ENCODE data around the gene PTPRM.
A peak's percentile ranks its signal among the peaks of the same experiment; 100 is the strongest.

Gene PTPRM

GRCh38 chr18:7600036-7600435 lies 32.9 kb downstream of the PTPRM start:
- DNase-seq (ENCODE audit: low spot score): no peak

DNA sequence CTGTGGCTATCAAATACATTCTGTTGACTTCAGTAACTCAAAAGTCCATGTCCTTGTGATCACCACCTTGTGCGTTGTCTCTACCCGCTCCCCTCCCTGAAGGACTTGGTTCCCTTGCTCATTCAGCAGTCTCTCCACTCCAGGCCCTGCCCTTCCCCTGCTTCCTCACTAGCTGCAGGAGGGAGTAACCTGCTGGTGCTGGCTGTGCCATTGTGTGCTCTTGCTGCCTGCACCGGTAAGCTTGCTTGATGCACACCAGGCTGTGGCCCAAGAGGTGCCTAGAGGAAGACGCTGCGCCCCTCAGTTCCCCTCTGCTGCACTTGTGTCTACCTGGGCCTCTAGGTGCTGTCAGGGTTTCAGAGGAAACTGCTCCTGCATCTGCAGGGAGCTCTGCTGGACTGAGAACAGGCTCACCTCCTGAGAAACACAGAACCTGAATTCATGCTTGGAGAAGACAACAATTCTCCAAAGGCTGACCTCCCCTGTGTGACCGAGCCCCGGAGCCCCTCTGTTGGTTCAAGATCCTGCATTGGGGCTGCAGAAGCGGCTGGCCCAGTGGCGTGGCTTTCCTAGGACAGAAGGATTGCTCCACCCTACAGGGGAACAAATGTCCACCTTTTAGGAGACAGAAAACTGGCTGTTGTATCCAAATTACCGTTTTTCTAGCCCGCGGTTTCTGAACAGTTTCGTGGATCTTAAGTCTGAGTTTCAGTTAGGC lies 33.6 kb downstream of the PTPRM start:
- no peak for DNase-seq (ENCODE audit: low spot score)

DNA sequence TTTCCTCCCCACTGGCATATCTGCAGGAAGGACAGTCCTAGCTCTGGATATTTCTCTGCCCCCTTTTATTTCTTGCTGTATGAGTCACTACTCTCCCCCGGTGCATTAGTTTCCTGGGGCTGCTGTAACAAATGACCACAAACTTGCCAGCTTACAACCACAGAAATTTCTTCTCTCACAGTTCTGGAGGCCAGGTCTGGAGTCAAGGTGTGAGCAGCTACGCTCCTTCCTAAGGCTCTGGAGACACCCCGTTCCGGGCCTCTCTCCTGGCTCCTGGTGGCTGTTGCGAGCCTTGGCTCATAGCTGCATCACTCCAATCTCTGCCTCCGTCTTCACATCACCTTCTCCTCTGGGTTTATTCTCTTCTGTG lies 34.1 kb downstream of the PTPRM start:
- DNase-seq (ENCODE audit: low spot score): peak; percentile 47

- DNase-seq (ENCODE audit: low spot score): no peak
These were observed 34.8 kb downstream of the PTPRM start for GRCh38 chr18:7601936-7602335.

DNA sequence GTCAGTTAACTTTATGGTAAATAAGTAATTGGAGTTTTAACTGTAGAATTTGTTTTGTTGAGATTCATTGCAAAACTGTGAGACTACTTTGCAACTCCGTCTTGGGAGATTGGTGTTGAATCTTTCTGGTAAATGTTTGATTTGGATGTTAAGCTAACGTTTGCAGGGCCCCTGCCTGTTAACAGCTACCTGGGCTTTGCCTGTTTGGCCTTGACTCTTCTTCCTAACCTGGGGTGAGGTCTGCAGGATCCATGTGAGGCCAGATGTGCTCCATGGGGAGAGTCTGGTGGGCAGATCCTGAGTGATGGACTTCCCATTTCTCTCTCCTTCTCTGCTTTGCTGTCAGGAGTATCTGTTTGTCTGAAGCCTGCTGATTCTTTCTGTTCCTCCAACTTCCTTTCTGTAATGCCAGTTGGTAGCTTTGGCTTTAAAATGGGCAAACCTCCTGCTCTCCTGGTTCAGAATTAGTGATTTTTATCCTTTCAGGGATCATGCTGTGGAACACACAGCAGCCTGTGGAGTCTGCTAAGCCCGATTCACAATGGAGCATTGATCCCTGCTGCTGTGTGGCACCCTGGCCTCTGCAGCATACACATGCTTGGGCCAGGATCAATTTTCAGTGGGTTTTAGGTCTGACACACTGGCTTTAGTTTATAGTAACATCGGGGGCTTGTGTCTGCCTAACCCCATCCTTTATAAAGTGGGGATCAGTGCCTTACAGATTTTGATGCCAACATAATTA lies 36.3 kb downstream of the PTPRM start:
- DNase-seq (ENCODE audit: low spot score): no peak

DNA sequence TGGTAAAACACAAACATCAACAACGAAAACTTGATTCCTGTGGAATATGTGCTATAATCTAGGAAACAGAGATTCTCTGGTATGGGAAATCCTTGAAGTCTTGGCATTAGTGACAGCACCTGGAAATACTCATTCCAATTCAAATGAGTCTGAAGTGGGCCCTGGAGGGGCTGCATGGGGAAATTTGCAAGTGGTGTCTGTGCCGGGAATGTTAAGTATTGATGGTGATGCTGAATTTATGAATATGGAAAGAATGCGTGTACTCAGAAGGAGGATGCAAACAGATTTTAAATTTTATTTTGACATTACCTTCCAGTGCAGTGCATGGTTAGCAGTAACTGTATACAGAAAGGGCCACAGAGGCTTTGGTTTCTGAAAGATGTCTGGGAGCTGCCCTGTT lies 37.2 kb downstream of the PTPRM start:
- no peak for DNase-seq (ENCODE audit: low spot score)

GRCh38 chr18:7605705-7606104 lies 38.6 kb downstream of the PTPRM start:
- no peak for DNase-seq (ENCODE audit: low spot score)

- DNase-seq (ENCODE audit: low spot score): no peak
These were observed 40.5 kb downstream of the PTPRM start for GRCh38 chr18:7607540-7608173.

DNA sequence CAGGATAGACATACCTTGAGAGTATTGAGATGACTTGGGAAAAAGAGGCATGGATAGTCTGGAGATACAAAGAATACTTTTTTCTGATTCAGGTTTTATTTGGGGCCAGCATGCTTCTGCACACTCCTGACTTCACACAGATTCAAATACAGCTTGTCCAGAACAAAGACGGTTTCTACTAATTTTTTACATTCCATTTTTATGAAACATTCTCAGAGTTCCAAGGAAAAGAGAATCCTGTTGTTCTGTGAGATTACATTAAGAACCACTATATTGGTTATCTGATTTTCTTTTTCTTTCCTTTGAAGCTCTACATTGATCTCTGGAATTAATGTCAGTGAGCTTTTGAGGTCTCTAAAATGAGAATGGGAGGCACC lies 41.0 kb downstream of the PTPRM start:
- DNase-seq (ENCODE audit: low spot score): no peak

DNA sequence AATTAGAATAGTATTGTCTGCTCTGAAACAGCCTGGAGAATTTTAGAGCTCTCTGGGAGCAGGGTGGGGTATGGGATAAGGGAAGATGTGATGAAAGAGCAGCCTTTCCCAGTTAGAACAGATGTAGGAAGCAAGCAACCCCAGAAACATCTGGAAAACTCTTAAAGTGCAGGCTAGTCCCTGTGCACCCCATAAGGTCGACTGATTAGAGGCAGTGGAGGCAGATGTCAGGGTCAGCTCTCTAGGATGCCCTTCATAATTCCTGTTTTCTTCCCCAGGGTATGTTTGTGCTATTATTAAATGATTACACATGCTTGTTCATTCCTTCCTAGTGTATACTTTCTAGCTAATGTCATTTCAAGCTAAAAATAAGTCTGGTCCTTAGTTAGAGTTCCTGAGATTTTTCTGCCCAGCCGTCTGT lies 41.7 kb downstream of the PTPRM start:
- no peak for DNase-seq (ENCODE audit: low spot score)

- no peak for DNase-seq (ENCODE audit: low spot score)
These were observed 42.5 kb downstream of the PTPRM start for GRCh38 chr18:7609617-7610016.

DNA sequence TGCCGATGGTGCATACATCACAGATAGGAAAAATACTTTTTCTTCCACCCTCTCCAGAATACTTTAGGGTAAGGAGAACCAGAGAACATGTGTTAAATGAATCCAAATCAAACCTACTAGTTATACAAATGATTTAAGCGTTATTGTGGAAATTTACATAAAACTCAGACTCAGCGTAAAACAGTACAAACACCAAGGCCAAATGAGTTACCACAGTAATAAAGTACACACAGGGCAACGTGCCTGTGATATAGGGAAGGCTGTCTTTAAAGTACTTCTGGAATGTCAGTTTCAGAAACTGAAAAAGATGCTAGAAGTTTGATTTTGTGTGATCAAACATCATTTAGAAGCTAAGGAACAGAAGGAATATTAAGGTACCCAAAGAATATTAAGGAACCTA lies 46.9 kb downstream of the PTPRM start:
- no peak for DNase-seq (ENCODE audit: low spot score)

DNA sequence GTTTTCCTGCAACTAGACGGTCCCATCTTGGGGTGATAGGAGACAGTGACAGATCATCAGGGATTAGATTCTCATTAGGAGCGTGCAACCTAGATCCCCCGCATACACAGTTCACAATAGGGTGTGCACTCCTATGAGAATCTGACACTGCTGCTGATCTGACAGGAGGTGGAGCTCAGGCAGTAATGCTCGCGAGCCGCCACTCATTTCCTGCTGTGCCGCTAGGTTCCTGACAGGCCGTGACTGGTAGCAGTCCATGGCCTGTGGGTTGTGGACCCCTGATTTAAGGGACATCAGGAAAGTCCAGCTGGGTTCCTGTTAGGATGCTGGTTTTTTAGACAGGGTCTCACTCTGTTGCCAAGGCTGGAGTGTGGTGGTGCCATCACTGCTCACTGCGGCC lies 48.7 kb downstream of the PTPRM start:
- DNase-seq (ENCODE audit: low spot score): no peak

DNA sequence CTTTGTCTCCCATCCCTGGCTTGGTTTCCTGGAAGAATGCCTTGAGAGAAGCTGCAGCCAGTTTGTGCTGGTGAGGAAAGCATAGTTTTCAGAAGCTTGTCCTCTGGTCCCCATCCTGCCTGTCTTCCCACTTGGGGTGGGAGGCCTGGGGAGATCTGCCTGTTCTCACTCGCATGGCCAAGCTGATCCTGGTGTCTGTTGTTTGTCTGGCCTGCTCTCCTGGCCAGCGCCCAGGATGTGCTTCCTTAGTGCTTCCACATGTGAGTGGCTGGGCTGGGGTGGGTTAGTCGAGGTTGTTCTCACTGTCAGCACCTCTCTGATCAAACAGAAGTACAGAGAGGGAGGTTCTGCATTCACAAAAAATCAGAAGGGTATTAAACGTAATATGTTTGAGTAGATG lies 49.5 kb downstream of the PTPRM start:
- DNase-seq (ENCODE audit: low spot score): no peak

- DNase-seq (ENCODE audit: low spot score): no peak
These were observed 50.8 kb downstream of the PTPRM start for GRCh38 chr18:7617738-7618422.

- no peak for DNase-seq (ENCODE audit: low spot score)
These were observed 51.9 kb downstream of the PTPRM start for GRCh38 chr18:7618891-7619442.

- no peak for DNase-seq (ENCODE audit: low spot score)
These were observed 52.6 kb downstream of the PTPRM start for GRCh38 chr18:7619676-7620075.

DNA sequence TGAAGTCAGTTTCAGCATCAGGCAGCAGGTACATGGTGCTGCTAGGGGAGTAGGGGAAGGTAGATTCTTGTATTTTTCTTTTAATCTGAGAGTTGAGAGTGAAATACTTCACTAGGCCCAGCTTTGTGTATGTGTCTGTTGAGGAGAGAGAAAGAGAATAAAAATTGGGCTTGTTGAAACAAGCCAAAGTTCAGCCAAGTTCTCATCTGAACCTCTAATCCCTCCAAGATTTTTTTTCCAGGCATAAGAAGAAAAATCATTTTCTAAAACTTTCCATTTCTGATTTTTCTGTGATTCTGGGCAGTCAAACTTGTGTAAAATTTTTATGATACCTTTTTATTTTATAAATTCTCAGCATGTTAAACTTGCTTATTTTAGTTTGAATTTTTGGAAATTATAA lies 55.6 kb downstream of the PTPRM start:
- no peak for DNase-seq (ENCODE audit: low spot score)

DNA sequence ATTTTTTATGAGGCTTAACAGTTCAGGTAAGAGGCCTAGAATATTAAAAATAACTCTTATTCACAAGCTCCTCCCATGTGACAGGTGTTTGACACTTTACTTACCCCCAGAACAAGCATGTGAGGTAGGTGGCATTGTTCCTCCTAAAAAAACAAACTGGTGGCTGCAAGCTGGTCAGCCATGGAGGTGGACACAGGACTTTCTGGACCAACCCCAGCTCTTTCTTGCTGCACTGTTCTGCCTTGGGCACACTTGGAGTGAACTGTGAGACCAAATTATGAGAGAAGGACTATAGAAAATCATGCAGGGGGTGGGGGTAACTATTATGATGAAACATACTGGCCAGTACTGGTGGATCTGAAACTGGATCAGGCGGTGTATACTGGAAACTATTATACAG lies 56.6 kb downstream of the PTPRM start:
- no peak for DNase-seq (ENCODE audit: low spot score)

DNA sequence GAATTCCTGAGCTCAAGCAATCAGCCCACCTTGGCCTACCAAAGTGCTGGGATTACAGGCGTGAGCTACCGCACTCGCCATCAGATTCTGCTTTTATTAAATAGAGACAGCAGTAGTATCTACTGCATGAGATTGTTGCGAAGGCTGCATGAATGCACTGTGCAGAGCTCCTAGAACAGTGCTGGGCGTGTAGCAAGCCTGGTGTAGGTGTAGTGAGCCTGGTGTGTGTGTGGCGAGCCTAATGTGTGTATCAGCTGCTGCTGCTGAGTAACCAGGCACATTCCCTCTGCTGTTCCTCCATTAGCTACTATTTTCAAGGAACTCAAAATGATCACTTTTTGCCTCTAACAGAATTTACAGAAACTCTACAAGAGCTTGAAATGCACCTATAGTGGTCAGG lies 57.6 kb downstream of the PTPRM start:
- DNase-seq (ENCODE audit: low spot score): no peak

GRCh38 chr18:7626175-7626921 lies 59.2 kb downstream of the PTPRM start:
- no peak for DNase-seq (ENCODE audit: low spot score)

DNA sequence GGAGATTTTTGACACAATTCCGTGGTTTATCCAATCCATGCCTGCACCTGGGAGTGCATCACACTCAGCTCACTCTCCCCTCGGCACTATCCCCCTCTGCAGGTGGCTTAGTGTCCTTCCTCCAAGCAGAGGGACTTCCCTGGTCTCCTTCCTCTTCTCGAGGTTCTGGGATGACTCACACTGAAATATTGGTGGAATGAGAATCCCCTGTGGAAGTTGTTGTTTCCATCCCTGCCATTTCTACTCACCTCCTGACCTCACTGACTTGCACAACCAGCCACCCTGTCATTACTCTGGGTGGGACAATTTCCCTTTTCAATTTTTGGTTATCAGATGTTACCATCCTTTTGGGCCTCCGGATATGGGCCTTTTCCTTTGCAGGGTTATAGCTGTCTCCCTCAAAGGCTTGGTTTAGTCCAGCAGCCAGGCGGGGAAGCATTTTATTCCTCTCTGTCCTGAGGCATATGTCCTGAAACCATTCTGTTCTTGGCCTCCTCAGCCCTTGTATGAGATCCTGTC lies 59.9 kb downstream of the PTPRM start:
- DNase-seq (ENCODE audit: low spot score): peak; percentile 49
